Measurements from ENCODE around the gene CKLF.

CKLF gene

DNA sequence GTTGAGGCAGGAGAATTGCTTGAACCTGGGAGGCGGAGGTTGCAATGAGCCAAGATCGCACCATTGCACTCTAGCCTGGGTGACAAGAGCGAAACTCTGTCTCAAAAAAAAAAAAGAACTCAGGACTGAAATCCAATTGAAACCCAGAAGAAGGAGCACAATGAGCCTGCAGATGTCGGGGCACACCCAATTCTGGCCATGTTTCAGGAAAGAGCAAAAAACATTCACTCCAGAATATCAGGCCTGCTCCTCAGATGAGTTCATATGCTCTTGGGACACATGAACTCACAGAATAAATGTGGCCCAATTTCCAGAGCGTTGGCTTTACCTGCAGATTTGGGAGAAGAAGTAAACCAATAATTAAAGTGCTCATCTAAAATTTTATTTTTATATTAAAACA lies 23.9 kb downstream of the CKLF start:
- Histone ChIP-seq H3K9me3 (peaks cover 2% of the 10 kb centered on the region; the same call in 1 of the 2 replicates), H3K36me3 (no peaks in the 10 kb centered on the region), H3K27me3 (peaks cover 18% of the 10 kb centered on the region), H3K4me1 (no peaks in the 10 kb centered on the region), H3K4me3 (ENCODE audit: low read depth, low read length) (no peak overlapping the region)
- TF ChIP-seq CTCF (IDR thresholded peaks at IDR 0.05; ENCODE audit: low read depth, low read length) = no peak
- DNase-seq = no peak

DNA sequence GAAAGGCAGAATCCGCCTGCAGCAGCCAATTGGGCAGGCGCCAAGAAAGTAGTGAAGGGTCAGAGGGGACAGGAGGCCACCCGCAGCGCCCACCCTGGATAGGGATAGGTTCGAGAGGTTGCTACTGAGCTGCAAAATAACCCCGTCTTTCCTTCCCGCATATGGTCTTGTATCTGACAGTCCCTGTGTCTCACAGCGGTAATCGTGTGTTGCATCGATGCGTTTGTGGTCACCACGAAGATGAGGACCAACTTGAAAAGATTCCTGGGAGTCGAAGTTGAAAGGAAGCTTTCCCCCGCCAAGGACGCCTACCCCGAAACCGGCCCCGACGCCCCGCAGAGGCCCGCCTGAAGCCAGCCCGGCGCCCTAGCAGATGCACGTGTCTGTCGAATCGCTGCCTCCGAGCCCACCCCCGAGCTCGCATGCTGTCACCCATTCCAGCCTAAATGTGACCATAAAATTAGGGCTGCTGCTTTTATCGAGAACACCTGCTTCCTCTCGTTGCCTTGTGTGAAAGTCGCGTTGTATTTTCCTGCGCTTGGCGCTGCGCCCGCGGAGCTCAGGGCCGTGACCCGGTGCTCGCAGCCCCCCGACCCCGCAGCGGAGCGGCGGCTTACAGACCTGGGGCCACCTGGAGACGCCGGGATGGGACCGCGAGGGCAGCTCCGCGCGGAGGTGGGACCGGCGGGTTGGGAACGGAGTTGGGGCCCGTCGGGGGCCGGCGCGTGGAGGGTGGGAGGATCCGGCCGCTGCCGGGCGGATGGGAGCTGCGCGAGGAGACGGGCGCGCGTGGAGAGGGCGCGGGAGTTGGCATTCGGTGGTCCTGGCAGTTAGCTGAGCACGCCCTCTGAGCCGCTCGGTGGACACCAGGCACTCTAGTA lies 26.5 kb downstream of the CKLF start, which contains the start of gene CMTM2:
CMTM2 (plus strand) TSS at position 813 of the 881 bp plus-strand sequence. CDS start 145 bp downstream, outside the sequence.
- Histone ChIP-seq H3K9me3 (peaks cover 2% of the 10 kb centered on the region), H3K36me3 (no peaks in the 10 kb centered on the region), H3K4me1 (no peaks in the 10 kb centered on the region), H3K4me3 (ENCODE audit: low read depth, low read length) (peak within 1 kb of the TSS; percentile 52), H3K27me3 (peaks cover 18% of the 10 kb centered on the region)
- DNase-seq = peak; percentile 27
- no peak for TF ChIP-seq CTCF (IDR thresholded peaks at IDR 0.05; ENCODE audit: low read depth, low read length)

- no peaks in the 10 kb centered on the region for H3K36me3 ChIP-seq
- H3K27me3 ChIP-seq = peaks cover 18% of the 10 kb centered on the region
- no peak overlapping the region for H3K4me3 ChIP-seq (ENCODE audit: low read depth, low read length)
- peaks cover 2% of the 10 kb centered on the region for H3K9me3 ChIP-seq
- no peak for TF ChIP-seq CTCF (IDR thresholded peaks at IDR 0.05; ENCODE audit: low read depth, low read length)
- H3K4me1 ChIP-seq = no peaks in the 10 kb centered on the region
- no peak for DNase-seq
Measured at GRCh38 chr16:66580605-66581209, 28.3 kb downstream of the CKLF start.

DNA sequence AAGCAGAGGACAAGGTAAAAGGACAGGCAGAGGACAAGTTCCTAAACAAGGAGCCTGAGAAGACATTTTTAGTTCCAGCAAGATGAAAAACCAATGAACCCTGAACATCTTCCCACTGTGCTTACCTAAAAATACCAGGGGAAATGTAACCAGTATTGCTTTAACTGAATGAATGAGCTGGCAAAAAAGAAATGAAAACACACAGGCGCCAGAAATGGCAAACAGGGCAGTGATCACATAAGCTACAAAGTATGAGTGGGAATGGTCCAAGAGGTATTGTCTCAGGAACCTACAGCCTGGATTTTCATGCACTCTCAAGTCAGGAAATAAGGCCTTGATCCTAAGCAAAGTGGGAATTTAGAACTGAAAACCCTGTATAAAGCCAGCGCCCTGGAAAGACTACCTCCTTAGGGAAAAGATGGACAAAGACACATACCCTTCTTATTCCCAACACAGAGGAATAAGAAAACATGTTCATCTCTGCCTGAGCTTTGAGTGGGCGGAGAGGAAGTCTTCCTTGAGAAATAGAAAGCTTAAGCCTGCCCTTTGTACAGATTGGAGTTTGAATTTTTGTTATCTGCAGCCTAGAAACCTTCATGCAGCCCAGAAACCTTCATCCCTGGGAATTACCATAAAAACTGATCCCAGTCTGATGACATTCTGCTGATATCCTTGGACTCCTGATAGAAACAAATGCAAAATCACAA lies 29.0 kb downstream of the CKLF start:
- Histone ChIP-seq H3K9me3 (peaks cover 2% of the 10 kb centered on the region), H3K4me1 (no peaks in the 10 kb centered on the region), H3K4me3 (ENCODE audit: low read depth, low read length) (no peak overlapping the region), H3K27me3 (peaks cover 18% of the 10 kb centered on the region), H3K36me3 (no peaks in the 10 kb centered on the region)
- DNase-seq = no peak
- no peak for TF ChIP-seq CTCF (IDR thresholded peaks at IDR 0.05; ENCODE audit: low read depth, low read length)

GRCh38 chr16:66585481-66586239 lies 33.3 kb downstream of the CKLF start:
- Histone ChIP-seq H3K27me3 (no peaks in the 10 kb centered on the region), H3K9me3 (no peaks in the 10 kb centered on the region; the same call in 1 of the 2 replicates), H3K36me3 (no peaks in the 10 kb centered on the region), H3K4me3 (ENCODE audit: low read depth, low read length) (no peak overlapping the region), H3K4me1 (no peaks in the 10 kb centered on the region)
- TF ChIP-seq CTCF (IDR thresholded peaks at IDR 0.05; ENCODE audit: low read depth, low read length) = no peak
- DNase-seq = no peak

Data from BE2C (cell line).